HCT116 (cell line): Measurements from ENCODE around the gene LCE3D.

Experiments used
- EGR1 ChIP-seq: IDR thresholded peaks from 2 replicates; pipeline ENCODE4 v1.6.1; 2012; ENCODE audit warnings: low read depth
- EZH2 ChIP-seq: fragments of 200-600 bp; sonication (generic); IDR thresholded peaks from 2 replicates; pipeline ENCODE4 v1.6.1; 2017; ENCODE audit warnings: antibody characterized with exemption, mixed run types
- POLR2A ChIP-seq: IDR thresholded peaks from 2 replicates; pipeline ENCODE4 v1.7.0; 2011; ENCODE audit warnings: borderline replicate concordance; ENCODE audit not compliant: insufficient read depth, insufficient read length; ENCODE audit errors: extremely low read depth
- POLR2AphosphoS5 ChIP-seq: IDR thresholded peaks from 2 replicates; pipeline ENCODE4 v1.6.1; 2011; ENCODE audit warnings: mild to moderate bottlenecking, low read depth, low read length, moderate library complexity
- RAD21 ChIP-seq: IDR thresholded peaks from 2 replicates; pipeline ENCODE4 v1.6.1; 2012; ENCODE audit warnings: low read depth, mild to moderate bottlenecking
- TCF7L2 ChIP-seq: IDR thresholded peaks from 2 replicates; pipeline ENCODE4 v1.7.0; 2011; ENCODE audit warnings: borderline replicate concordance, inconsistent platforms; ENCODE audit not compliant: insufficient read depth, insufficient read length; ENCODE audit errors: extremely low read depth
- ZNF274 ChIP-seq: fragments of 200-500 bp; sonication (Bioruptor generic); IDR thresholded peaks from 2 replicates; pipeline ENCODE4 v1.6.1; 2014; ENCODE audit warnings: mild to moderate bottlenecking, low read depth, low read length, inconsistent platforms
- TF ChIP-seq, protein P1 (sequence below), 3 experiments: fragments of 200-600 bp in 1 of 3; sonication (generic) in 1 of 3; IDR thresholded peaks in 2 of 3; conservative IDR thresholded peaks in 1 of 3; 2 replicates each; pipeline ENCODE4 v1.5.1; 2012 to 2017; ENCODE audit warnings: low read depth in 2 of 3, low read length in 2 of 3, antibody characterized with exemption in 1 of 3, borderline replicate concordance in 1 of 3, control low read depth in 1 of 3, mild to moderate bottlenecking in 1 of 3, mixed read lengths in 1 of 3, mixed run types in 1 of 3, moderate library complexity in 1 of 3; ENCODE audit not compliant: insufficient read depth in 1 of 3
- TF ChIP-seq, protein P2 (sequence below): IDR thresholded peaks from 2 replicates; pipeline ENCODE4 v1.6.1; 2012

DNA sequence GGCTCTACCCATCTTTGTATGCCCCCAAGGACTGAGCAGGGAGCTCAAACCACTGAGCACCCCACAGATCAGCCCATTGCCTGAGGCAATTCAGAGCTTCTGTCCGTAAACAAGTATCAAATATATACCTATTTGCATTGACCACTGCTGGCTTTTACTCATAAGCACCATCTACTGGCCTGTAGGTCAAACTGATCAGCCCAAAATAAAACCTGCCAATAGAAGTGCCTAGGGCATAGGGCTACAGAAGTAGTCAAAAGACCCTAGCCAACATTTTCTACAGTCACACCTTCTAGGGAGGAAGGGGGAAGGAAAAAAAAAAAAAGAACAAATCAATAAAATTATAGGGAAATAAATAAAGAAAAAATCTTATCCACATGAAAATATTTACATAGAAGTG lies 5.3 kb upstream of the LCE3D start:
- TF ChIP-seq POLR2A (no peak), TCF7L2 (no peak), EGR1 (no peak), RAD21 (no peak), ZNF274 (no peak), EZH2 (no peak), POLR2AphosphoS5 (no peak)
- TF ChIP-seq, protein P1, sequence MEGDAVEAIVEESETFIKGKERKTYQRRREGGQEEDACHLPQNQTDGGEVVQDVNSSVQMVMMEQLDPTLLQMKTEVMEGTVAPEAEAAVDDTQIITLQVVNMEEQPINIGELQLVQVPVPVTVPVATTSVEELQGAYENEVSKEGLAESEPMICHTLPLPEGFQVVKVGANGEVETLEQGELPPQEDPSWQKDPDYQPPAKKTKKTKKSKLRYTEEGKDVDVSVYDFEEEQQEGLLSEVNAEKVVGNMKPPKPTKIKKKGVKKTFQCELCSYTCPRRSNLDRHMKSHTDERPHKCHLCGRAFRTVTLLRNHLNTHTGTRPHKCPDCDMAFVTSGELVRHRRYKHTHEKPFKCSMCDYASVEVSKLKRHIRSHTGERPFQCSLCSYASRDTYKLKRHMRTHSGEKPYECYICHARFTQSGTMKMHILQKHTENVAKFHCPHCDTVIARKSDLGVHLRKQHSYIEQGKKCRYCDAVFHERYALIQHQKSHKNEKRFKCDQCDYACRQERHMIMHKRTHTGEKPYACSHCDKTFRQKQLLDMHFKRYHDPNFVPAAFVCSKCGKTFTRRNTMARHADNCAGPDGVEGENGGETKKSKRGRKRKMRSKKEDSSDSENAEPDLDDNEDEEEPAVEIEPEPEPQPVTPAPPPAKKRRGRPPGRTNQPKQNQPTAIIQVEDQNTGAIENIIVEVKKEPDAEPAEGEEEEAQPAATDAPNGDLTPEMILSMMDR (IDR thresholded peaks at IDR 0.05 in 2 of 3, conservative IDR thresholded peaks at IDR 0.05 in 1 of 3; ENCODE audit: borderline replicate concordance in 1 of 3, insufficient read depth in 1 of 3, low read depth in 2 of 3, low read length in 2 of 3) = peak in 2 of 3 experiments; percentile 21 to 25; a peak in 3 of 6 replicates
- TF ChIP-seq, protein P2, sequence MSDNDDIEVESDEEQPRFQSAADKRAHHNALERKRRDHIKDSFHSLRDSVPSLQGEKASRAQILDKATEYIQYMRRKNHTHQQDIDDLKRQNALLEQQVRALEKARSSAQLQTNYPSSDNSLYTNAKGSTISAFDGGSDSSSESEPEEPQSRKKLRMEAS = no peak
